HG03095 (cell line): Measurements from ENCODE around the gene HPGDS.
"Not testable (repeated sequence)": the region's sequence is repeated elsewhere in the genome, so short reads cannot be mapped to it uniquely, and the experiment has no call there.

Experiments used
- ATAC-seq: cut with Tn5 transposase; IDR thresholded peaks from one replicate; pipeline ENCODE4 v1.9.1; 2021; ENCODE audit warnings: moderate library complexity; ENCODE audit not compliant: unreplicated experiment

The HPGDS gene

DNA sequence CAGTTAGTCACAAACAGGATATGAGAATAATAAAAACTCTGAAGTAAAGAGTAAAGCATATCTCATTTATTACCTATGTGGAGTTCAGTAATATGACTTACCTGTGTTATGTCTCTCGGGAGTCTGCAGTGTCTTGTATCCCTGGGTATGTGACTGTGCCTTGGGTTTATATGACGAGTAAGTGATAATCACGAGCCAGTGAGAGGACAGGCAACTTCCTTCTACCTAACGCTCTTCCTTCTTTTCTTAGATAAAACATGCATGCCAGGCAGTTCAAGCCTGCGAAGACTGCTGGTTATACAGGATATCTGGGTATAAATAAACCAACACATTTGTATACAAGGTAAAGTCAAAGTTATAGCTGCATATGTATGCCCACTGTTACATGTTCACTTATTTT is at the start of gene HPGDS:
TSS of gene HPGDS (minus strand) at position 143 of the 400 bp plus-strand sequence. CDS start 8,207 bp downstream, outside the sequence.
- ATAC-seq, result no peak

DNA sequence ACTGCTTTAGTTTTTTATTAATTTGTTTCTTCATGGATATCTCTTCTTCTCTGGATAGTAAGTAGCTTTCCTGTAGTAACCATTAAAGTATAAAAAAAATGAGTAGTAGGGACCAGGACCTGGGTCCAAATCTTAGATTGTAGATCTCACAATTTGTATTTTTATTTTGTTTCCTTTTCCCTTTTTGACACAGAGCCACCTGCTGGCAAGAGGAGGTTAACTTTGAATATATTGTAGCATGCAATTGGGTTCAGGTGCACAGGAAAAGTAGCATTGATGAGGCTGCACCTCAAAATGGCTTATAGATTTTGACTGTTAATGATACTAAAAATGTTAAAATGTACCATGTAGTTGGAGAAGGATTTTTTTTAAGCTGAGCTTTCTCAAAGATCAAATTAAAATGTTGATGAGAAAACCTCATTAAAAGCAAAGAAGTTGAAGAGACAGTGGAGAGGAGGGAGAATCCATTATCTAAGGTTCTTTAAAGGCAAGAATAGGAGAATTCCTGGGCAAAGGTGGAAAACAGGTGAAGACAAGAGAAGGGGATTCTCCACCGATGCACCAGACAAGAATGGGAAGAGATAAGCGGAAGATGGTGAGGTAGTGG is 48.3 kb upstream of the HPGDS start:
- ATAC-seq, result no peak

DNA sequence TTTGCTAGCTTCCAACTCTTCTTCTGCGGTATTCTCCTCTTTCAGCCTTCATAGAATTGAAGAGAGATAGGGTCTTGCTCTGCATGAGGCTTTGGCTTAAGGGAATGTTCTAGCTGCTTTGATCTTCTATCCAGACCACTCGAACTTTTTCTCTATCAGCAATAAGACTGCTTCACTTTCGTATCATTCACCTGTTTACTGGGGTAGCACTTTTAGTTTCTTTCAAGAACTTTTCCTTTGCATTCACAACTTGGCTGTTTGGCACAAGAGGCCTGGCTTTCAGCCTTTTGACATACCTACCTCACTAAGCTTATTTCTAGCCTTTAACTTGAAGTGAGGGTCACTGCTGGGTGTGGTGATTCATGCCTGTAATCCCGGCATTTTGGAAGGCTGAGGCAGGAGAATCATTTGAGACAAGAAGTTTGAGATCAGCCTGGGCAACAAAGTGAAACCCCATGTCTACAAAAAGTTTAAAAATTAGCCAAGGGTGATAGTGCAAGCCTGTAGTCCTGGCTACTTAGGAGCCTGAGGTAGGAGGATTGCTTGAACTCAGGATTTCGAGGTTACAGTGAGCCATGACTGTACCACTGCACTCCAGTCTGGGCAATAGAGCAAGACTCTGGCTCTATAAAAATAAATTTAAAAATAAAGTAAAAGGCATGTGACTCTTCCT is 47.1 kb upstream of the HPGDS start:
- no peak for ATAC-seq

DNA sequence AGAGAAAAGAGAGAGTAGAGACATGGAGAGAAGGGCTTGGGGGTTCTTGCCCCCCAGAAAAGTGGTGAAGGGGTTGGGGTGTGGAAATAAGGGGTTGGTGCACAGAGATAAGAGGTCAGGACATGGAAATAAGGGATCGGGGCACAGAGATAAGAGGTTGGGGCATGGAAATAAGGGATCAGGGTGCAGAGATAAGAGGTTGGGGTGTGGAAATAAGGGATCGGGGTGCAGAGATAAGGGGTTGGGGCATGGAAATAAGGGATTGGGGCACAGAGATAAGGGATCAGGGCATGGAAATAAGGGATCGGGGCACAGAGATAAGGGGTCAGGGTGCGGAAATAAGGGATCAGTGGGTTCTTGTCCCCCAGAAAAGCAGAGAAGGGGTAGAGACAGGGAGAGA is 45.3 kb upstream of the HPGDS start:
- not testable (repeated sequence) for ATAC-seq

DNA sequence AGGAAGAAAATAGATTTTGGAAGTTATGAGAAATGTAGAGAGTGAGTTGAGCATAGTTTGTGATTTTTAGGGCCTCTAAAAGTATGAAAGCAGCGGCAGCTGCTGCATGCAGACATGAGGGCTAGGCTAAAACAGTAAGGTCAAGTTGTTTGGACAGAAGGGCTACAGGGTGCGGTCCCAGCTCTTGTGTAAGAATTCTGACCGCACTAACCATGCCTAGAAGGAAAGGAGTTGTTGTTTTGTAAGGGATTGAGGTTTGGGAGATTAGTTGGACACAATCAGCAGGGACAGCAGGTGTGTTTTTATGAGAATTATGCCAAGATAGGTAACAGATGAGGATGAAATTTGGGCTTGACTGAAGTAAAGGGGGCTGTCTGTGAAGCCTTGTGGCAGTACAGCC is 42.8 kb upstream of the HPGDS start:
- ATAC-seq, result not testable (repeated sequence)

DNA sequence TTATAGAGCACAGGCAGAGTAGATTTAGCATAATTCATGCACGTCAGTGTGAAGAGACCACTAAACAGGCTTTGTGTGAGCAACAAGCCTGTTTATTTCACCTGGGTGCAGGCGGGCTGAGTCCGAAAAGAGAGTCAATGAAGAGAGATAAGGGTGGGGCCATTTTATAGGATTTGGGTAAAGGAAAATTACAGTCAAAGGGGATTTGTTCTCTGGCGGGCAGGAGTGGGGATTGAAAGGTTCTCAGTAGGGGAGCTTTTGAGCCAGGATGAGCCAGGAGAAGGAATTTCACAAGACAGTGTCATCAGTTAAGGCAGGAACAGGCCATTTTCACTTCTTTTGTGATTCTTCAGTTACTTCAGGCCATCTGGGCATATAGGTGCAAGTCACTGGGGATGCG is 40.3 kb upstream of the HPGDS start:
- not testable (repeated sequence) for ATAC-seq

DNA sequence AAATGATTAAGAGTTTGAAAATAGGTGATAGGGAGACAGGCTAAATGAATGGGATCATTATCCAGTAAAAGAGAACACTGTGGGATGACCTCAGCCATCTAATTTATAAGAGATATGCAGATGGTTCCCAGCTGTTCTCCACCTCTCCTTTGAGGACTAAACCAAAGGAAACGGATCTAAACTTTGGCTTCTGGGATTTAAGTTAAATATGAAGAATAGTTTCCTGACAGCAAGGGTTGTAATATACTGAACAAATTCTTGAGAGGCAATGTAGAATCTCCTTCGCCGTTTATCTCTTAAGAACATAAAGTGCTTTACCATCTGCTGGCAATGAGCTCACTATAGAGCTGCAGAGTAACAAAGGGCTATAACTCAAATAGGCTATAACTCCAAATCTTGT is 35.4 kb upstream of the HPGDS start:
- no peak for ATAC-seq

DNA sequence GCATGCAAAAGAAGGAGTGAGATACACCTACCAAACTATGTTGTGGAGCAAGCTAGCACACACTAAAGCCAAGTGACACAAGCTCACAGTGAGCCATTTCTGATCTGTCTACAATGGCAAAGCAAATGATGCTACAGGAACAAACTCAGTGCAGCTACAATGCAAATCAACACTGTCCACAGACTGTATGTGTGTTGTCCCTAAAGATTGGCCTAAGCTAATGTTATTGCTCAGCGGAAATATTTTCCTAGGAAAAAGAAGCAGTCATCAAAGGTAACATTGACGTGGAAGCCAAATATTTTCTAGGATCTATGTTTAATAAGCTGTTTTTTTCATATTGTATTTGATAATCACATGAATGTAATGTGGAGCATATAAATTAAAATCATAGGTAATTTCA is 34.7 kb upstream of the HPGDS start:
- ATAC-seq, result no peak

DNA sequence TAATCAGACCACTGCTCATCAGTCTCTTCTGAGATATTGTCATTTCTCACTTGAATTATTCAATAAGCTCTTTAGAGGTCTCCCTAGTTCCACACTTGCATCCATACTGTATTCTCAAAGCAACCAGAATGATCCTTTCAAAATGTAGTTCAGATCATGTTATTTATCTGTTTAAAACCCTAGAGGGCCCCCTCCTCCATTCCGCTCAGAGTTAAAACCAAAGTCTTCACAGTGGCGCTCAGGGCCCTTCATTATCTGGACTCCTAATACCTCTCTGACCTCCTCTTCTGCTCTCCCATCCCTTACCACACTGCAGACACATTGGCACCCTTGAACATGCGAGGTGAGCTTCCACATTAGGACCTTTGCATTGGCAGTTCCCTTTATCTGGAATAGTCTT is 32.7 kb upstream of the HPGDS start:
- no peak for ATAC-seq

DNA sequence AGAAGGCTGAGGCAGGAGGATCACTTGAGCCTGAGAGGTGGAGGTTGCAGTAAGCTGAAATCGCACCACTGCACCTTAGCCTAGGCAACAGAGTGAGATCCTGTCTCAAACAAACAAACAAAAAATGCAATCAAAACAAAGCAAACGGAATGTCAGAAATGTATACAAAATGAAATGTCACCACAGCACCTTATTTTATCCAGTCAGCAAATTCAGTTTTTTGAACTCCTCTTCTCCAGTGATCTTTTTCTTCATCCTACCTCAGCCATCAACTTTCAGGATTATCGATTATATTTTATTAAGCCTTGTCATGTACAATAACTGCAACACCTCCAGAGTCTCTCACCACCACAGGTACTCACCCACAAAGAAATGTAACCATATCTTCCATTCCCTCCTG is 31.1 kb upstream of the HPGDS start:
- no peak for ATAC-seq

DNA sequence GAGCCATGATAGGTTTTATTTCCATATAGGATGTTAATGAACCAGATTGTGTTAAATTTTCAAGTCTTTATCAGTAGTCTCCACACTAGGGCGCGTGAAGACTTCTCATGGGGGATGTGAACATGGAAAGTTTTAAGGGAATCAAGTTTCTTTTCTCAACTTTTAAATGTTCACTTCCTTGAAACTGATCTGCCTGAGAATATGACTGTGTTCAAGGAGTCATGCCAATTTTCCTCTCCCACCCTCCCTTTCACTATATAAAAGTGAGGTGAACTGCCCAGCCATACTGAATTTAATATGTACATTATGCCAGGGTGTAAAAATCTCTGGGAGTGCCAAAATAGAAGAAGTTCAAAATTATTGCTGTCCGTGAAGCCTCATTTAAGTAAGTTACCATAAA is 30.4 kb upstream of the HPGDS start:
- ATAC-seq, result no peak

DNA sequence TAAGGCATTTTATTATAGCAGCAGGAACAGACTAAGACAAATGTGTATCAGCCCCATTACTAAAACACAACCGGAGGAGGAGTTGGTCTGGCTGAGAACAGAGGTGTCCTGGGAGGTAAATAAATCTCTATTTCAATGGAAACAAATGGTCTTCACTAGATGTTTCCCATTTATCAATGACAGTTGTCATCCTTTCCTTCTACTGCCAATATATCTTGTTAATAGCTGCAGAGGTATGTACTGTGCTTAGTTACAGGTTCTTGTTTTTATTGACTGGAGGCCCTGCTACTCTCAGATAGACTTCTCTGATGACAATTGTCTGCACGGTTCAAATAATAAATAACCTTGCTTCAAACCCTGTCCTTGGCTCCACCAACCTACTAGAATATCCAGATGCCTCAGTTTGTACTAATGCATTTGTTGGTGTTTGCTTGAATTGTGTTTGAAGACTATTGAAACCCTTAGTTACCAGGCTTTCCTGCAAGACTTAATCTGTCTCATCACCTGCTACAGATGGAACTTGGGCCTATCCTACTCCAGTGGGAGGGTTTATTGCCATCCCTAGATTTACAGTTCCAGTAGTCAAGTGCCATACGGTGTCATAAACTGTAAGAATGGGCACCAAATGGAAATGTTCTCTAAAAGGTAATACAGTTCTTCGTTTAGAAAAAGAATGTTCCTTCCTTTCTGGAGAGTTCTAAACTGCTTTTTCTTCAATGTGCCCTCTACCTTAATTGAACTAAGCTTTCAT is 29.8 kb upstream of the HPGDS start:
- ATAC-seq, result no peak

DNA sequence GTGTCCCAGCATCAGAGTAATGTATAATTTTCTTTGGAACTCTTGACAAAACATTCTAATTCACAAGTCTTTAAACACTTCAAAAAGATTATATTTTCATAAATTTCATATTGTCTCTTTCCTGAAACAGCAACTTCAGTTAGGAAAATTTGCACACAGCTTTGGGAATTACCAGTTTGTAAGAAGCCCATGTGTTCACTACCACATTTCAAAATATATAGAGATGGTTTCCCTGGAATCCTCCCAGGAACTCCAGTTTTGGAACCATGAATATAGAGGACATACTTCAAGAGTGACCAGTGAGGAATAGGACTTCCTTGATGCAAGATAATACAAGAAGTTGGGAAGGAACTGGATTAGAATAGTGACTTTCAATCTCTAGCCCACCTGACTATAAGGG is 28.7 kb upstream of the HPGDS start:
- no peak for ATAC-seq

DNA sequence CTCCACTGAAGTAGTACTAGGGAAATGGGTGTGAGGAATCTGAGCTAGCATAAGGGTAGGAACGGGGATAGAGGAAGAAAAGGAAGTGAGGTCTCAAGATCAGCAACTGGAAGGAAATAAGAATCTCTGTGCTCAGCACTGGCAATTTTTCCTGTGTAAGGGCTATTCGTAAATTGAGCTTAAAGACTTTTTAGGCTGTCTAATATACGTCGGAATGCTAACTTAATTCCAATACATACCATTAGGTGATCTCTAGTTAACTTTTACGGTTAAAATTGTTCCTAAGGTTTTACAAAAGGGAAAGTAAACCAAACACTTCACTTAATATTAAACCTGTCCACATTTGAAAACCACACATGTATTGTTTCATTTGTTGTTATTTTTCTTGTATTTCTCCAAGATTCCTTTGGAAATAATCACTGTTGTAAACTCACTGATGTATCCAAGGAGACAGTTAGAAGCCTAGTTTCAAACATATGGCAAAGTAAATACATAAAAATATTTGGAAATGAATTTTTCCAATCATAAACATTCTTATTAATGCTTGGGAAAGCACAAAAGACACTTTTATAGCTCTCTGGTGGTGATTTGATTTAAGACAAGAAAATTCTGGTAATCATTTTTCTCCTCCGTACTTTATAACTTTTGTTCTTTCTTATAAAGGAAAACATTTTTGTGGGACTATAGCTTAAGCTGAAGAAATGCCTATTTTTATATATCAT is 28.1 kb upstream of the HPGDS start:
- no peak for ATAC-seq

DNA sequence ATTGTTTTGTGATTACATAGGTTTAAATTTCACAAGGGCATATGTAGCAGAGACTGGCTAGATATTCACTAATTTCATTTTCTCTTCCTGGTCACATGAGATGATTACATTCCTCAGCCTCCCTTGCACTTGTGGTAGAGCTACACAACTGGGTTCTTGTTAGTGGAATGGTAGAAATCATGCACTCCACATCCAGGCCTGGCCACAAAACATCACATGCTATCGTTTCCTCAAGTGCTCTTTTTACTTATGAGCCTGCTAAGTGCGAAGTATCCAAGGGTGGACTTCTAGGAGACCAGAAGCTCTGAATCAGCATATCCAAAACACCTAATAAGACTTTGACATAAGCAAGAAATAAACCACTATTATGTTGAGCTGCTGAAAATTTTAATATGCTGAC is 26.4 kb upstream of the HPGDS start:
- no peak for ATAC-seq

DNA sequence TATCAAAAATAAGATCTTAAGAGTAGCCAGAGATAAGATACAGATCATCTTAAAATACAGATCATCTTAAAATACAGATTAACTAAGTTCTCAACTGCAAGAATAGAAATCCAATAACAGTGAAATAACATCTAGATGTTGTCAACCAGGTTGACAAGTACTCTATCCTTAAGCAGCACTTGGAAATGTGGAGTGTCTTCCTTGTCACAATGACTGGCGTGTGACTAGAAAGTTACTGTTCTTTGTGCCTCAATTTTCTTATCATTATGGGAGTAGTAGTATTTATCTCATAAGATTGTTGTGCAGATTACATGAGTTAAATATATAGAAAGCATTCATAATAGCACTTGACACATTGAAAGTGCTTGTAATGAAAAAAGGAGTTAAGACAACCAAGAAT is 25.8 kb upstream of the HPGDS start:
- ATAC-seq, result no peak

DNA sequence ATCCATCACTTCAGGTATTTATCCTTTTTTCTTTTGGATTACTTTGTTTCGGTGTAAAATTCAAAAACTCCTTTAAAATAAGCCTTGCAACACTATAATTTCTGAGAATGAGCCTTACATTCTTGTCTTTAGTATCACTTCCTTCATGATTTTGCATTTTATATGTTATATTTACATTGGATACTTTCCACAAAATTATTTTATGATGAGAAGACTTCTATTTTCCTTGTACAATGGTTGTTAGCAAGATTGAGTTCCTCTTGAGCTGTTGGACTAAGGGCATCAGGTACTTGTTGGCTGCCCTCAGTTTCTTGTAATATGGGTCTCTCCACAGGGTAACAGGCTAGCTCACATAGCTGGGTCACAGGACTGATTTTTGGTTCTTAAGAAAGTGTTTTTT is 22.7 kb upstream of the HPGDS start:
- no peak for ATAC-seq

DNA sequence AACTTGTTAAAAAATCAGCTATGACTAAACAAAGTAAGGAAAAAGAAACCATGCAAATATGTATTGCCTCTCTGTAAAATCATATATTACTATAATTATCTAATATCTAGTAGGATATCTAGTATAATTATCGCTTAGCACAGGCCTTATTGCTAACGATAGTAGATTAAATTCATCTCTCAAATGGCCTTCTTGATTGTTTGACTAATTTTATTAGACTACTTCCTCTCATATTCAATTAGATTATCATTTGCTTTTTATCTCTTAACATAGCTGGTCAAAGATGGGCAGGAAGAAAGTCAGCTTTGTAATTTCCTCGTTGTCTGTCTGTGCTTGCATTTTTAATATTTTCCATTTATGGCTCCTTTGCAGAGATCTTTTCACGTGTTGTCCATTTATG is 21.9 kb upstream of the HPGDS start:
- no peak for ATAC-seq

DNA sequence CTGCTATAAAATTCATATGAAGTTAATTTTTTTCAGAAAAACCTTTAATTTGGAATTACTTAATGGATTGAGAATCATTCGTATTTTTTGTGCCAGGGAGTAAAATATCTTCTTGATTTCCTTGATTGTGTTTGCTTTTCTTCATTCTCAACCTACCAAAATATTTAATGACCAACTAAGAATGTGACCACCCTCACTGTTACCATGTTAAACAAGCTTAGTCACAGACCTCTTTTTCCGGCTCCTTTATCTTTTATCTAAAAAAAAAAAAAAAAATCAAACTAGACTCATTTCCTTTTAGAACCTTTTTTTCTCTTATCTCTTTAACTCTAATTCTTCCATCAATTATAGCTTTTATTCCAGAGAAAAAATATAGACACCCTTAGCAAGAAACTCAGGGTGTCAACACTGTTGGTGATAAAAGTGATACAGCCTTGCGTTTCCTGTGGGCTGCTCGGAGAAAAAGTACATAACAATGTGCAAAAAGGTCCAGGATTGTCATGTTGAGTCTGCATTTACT is 20.6 kb upstream of the HPGDS start:
- ATAC-seq, result no peak

DNA sequence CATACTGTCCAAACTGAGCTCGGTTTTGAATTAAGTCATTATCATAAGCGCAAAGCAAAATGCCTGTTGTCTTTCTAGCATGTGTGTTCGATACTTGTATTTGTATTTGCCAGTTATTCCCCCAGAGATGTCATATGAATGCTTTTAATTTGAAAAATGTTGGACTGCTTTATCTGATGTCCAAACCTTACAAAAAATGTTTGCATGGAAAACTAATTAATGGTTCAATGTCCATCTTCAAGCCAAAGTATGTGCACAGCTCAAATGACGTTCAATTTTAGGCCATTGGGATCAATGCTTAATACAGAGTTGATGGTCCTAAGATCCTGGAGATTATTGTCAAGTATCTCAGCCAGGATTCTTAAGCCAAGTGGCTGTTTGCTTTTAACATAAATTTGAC is 17.2 kb upstream of the HPGDS start:
- ATAC-seq, result no peak

DNA sequence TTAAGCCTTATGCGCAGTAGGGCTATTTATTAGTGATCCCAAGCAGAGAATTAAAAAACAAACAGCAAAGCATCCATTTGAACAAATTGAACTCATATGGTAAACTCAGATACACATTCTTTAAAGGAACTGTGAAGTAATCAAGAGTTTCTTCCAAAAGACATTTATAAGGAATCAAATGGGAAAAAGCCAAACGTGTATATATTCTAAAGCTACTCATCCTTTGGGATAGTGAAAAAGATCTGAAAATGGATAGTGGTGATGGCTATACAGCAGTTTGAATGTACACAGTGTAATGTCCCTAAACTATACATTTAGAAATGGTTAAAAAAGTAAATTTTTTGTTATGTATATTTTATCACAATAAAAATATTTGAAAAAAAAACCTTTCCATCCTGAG is 16.6 kb upstream of the HPGDS start:
- no peak for ATAC-seq
